Medulla oblongata (tissue), 1 donor: ENCODE results near the gene RNF175.

Experiments used
- DNase-seq: peaks from one replicate; pipeline ENCODE4 v3.0.0-alpha.2; 2015; ENCODE audit errors: extremely low spot score

The RNF175 gene

GRCh38 chr4:153785910-153786721, 26.3 kb upstream of the RNF175 start:
- DNase-seq = peak; percentile 42

- no peak for DNase-seq
These were observed 24.4 kb upstream of the RNF175 start for GRCh38 chr4:153784166-153784699.

- DNase-seq = no peak
These were observed 22.8 kb upstream of the RNF175 start for GRCh38 chr4:153782581-153782980.

- no peak for DNase-seq
These were observed 22.0 kb upstream of the RNF175 start for GRCh38 chr4:153781717-153782416.

GRCh38 chr4:153781280-153781679, 21.5 kb upstream of the RNF175 start:
- DNase-seq = no peak

- no peak for DNase-seq
These were observed 21.1 kb upstream of the RNF175 start for GRCh38 chr4:153780876-153781275.

GRCh38 chr4:153780221-153780620, 20.4 kb upstream of the RNF175 start:
- no peak for DNase-seq

- no peak for DNase-seq
These were observed 18.6 kb upstream of the RNF175 start for GRCh38 chr4:153778383-153778782.

GRCh38 chr4:153777421-153777820, 17.6 kb upstream of the RNF175 start:
- DNase-seq = no peak

- DNase-seq = no peak
These were observed 16.8 kb upstream of the RNF175 start for GRCh38 chr4:153776601-153777000.

- no peak for DNase-seq
These were observed 13.4 kb upstream of the RNF175 start for GRCh38 chr4:153773236-153773690.

GRCh38 chr4:153771046-153771445, 11.2 kb upstream of the RNF175 start:
- DNase-seq = no peak

- DNase-seq = no peak
These were observed 6.9 kb upstream of the RNF175 start for GRCh38 chr4:153766758-153767157.

- DNase-seq = no peak
These were observed 6.1 kb upstream of the RNF175 start for GRCh38 chr4:153765894-153766293.

GRCh38 chr4:153764601-153765368, 5.0 kb upstream of the RNF175 start:
- no peak for DNase-seq

- DNase-seq = no peak
These were observed 3.6 kb upstream of the RNF175 start for GRCh38 chr4:153763404-153763803.

GRCh38 chr4:153758688-153759406, 977 bp downstream of the RNF175 start:
- DNase-seq = no peak

- DNase-seq = no peak
These were observed 1.7 kb downstream of the RNF175 start for GRCh38 chr4:153758136-153758535.

- DNase-seq = peak; percentile 22
These were observed 2.4 kb downstream of the RNF175 start for GRCh38 chr4:153757407-153757806.

GRCh38 chr4:153755186-153755585, 4.6 kb downstream of the RNF175 start:
- DNase-seq = no peak

- DNase-seq = peak; percentile 95
These were observed 9.5 kb downstream of the RNF175 start for GRCh38 chr4:153750197-153750817.
